Activated naive CD4-positive, alpha-beta T cell treated with anti-CD3 and anti-CD28 coated beads, Interleukin-2, amount 50 U/mL, for 72 hours (primary cell): Measurements from ENCODE around the gene TSC22D1. TPM values are rescaled to one million over a fixed set of nuclear protein-coding genes. Genes with fewer than 3 reads are reported as not detected.
A peak's percentile ranks its signal among the peaks of the same experiment; 100 is the strongest.

Experiments used
- ATAC-seq, 2 donors: fragments of 150-1000 bp; cut with Tn5 transposase; 2 replicates each; pipeline ENCODE4 v1.10.0; 2021; ENCODE audit warnings: mild to moderate bottlenecking in 2 of 2, moderate library complexity in 2 of 2
- DNase-seq, 2 donors: peaks; one replicate each; pipeline ENCODE4 v3.0.0; 2021 to 2022; ENCODE audit warnings: low spot score in 2 of 2
- H3K27ac Mint-ChIP-seq, 2 donors: one replicate each; pipeline ENCODE4 v1.8.0; 2022; ENCODE audit warnings: mild to moderate bottlenecking in 2 of 2, mixed read lengths in 2 of 2
- H3K36me3 Mint-ChIP-seq, 2 donors: one replicate each; pipeline ENCODE4 v1.8.0; 2022; ENCODE audit warnings: mixed read lengths in 2 of 2
- H3K9me3 Mint-ChIP-seq, 2 donors: one replicate each; pipeline ENCODE4 v1.8.0; 2022; ENCODE audit warnings: mixed read lengths in 2 of 2
- total RNA-seq, 2 donors: library from RNA; stranded (reverse); gene quantifications; one replicate each; pipeline ENCODE4 v1.2.3, GENCODE V29; 2022

TSC22D1 gene
- total RNA-seq, 2 donors from 2014 or later: 7.9 to 12.7 TPM

DNA sequence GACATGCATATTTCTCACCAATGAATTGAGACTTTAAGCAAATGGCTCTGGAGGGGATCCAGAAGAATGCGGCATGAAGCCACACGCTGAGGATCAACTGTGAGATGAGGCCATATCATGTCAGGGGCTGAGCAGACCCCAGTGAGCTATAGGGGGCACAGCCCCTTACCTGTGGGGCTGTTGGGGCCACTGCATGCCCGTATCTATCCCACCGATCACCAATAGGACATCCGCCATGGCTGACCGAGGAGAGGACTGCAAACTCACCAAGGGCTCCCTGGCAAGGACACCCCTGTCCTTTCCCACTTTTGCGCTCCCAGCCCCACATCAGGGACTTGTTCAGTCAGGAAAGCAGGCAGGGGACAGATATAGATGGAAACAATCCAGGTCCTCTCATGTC lies 124.5 kb downstream of the TSC22D1 start:
- DNase-seq (no peak), ATAC-seq (no peak)
- H3K36me3 Mint-ChIP-seq: peaks cover 9 to 14% of the 10 kb centered on the region in 2 donors
- H3K27ac Mint-ChIP-seq: no peak overlapping the region
- no peaks in the 10 kb centered on the region for H3K9me3 Mint-ChIP-seq

DNA sequence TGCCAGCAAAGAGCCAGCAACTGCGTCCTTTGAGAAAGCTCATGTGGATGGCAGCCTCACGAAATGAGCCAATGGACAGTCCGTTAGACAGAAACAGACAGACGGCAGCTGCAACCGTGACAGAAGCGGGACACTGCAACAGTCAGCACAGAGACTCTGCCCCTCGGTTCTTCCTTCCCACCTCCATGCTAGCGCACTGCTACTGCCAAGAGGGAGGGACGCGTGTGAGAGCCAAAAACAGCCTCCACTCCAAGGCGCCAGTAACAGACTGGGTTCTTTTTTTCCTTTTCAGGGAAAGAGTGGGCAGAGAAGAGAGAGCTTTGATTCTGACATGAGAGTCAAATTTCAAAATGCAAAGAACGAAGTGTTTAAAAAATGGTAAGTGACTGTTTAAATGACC lies 125.0 kb downstream of the TSC22D1 start:
- peak overlapping the region in 1 of 2 donors; percentile 12 for H3K27ac Mint-ChIP-seq
- no peaks in the 10 kb centered on the region for H3K9me3 Mint-ChIP-seq
- H3K36me3 Mint-ChIP-seq: peaks cover 4 to 9% of the 10 kb centered on the region in 2 donors
- no peak for DNase-seq
- no peak for ATAC-seq

DNA sequence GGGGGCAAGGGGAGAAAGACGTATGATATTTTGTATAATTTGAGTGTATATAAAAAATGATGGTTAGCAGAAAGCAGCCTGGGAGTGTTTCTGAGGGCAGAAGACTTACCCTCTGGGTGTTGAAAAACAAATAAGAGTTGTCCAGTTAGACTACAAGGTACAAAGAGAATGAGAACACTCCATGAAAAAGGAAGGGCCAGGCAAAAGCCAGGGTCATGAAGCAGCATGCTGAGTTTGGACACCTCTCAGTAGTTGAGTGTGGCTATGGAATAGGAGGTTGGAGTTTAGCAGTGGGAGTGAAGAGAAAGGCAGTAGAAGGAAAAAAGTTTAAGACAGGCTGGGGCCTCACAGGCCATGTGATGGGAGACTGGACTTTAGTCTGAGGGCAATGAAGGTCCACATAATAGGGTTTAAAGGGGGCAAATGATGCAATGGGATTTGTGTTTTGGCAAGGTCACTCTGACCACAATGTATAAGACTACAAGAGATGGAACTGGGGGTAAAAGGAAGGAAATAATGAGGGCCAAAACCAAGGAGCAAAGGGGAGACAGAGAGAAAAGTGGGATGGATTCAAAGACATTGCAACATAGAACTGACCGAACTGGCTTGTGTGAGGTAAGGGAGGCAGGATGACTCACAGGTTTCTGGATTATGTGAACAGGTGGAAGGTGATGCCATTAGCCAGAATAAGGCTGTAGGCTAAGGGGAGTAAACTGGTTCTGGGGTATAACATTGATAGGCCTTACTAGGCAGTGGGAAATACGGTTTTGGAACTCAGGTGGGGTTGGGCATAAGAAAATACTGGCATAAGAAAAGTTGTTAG lies 125.9 kb downstream of the TSC22D1 start:
- ATAC-seq: no peak
- H3K27ac Mint-ChIP-seq: peak overlapping the region in 1 of 2 donors; percentile 61

DNA sequence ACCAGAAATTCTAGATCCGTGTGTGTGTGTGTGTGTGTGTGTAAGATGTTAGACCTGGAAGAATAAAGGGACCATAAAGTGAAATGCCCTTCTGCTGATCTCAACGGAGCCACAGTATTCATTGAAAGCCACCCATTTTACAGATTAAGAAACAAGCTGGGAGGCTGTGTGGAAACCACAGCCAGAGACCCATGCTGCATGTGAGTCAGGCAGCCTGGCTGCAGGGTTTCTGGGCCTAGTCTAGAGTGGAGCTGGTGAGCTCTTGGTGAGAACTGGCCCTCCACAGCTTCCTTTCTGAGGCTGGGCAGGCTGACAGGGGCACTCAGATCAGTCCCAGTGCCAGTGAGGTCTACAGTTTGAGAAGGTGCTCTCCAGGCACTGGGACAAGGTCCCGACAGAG lies 127.3 kb downstream of the TSC22D1 start:
- DNase-seq: no peak
- Mint-ChIP-seq H3K27ac (no peak overlapping the region), H3K36me3 (no peaks in the 10 kb centered on the region), H3K9me3 (no peaks in the 10 kb centered on the region)
- no peak for ATAC-seq

More for the DNA sequence above, 125.9 kb downstream of the TSC22D1 start:
- H3K9me3 Mint-ChIP-seq: no peaks in the 10 kb centered on the region
- no peaks in the 10 kb centered on the region for H3K36me3 Mint-ChIP-seq
- no peak for DNase-seq

DNA sequence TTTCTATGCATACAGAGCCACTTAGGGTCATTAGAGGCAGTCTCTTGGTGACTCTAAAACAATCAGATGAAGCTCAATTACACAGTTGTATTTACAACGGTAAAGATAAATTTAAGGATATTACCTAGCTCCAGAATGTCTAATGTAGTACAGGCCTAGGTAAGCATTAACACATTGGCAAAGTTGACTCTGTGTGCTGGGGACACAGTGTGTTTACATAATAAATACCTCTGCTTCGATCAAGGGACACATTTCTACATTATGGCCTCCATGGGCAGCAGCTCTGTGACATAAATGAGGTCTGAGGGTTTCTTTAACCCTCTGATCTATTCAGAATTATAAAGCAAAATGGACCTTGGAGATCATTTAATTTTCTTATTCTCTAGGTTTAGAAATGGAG lies 127.8 kb downstream of the TSC22D1 start:
- Mint-ChIP-seq H3K27ac (no peak overlapping the region), H3K9me3 (no peaks in the 10 kb centered on the region), H3K36me3 (no peaks in the 10 kb centered on the region)
- DNase-seq: no peak
- no peak for ATAC-seq

DNA sequence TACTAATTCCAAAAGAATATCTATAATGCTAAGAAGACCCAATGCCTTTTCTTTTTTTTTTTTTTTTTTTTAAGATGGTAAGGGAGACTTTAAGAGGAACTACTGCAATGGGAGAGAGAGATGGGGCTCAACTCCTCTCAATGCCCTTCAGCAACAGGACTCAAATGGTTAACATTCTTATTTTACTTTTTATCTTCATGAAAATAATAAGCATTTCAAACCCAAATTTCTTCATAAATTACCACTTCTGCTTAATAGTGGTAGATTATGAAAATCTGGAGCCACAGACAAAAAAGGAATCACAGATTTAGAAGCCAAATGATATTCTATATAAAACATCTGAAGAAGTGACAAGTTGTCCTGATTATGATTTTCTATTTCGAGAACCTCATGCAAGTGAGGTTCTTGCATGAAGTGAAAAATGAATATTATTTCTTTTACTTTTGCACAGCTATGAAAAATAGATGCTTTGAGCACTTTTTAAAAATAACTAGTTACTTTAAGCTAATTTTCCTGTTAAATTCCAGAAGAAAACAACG lies 128.3 kb downstream of the TSC22D1 start:
- ATAC-seq (no peak), DNase-seq (no peak)
- H3K27ac Mint-ChIP-seq: no peak overlapping the region
- no peaks in the 10 kb centered on the region for H3K36me3 Mint-ChIP-seq
- no peaks in the 10 kb centered on the region for H3K9me3 Mint-ChIP-seq

DNA sequence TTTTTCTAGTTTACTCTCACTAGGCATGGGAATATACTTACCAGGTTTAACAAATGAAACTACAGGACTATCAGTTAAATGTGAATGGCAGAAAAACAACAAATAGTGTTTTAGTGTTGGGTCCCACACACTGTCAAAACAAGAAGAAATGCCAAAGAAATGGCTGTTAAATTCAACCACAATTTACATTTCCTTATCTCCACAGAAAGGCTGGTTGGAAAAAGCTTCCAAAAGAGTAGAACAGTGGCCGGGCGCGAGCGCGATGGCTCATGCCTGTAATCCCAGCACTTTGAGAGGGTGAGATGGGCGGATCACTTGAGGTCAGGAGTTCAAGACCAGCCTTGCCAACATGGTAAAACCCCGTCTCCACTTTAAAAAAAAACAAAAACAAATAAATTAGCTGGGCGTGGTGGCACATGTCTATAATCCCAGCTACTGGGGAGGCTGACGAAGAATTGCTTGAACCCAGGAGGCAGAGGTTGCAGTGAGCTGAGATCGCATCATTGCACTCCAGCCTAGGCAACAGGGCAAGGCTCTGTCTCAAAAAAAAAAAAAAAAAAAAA lies 136.0 kb downstream of the TSC22D1 start:
- H3K9me3 Mint-ChIP-seq: no peaks in the 10 kb centered on the region
- H3K27ac Mint-ChIP-seq: no peak overlapping the region
- DNase-seq: no peak
- no peaks in the 10 kb centered on the region for H3K36me3 Mint-ChIP-seq
- no peak for ATAC-seq

DNA sequence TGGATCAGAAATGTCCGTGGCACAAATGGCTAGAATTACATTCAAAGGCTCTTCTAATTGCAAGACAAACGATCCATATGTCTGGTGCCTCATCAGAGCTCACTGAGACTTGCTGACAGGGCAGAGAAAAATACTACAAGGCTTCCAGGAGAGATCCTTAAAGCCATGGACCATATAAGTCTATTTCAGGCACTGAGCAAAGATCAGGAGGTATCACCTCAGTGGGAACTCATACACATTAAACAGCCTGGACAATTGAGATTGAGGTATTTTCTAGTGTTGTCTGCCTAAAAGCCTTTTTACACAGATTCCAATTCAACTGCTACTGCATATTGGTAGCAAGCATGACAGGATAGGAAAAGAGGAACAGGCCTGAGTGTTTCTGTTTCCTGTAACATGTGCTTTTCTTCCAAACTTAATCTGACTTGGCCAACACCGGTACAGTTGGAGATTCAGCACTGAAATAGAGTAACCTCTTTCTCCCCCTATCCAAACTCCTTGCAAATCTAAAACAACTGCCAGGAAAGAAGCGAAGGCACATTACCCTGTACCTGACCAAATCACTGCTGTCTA lies 136.6 kb downstream of the TSC22D1 start:
- no peak for ATAC-seq
- H3K36me3 Mint-ChIP-seq: no peaks in the 10 kb centered on the region
- DNase-seq: no peak
- no peaks in the 10 kb centered on the region for H3K9me3 Mint-ChIP-seq
- H3K27ac Mint-ChIP-seq: no peak overlapping the region

DNA sequence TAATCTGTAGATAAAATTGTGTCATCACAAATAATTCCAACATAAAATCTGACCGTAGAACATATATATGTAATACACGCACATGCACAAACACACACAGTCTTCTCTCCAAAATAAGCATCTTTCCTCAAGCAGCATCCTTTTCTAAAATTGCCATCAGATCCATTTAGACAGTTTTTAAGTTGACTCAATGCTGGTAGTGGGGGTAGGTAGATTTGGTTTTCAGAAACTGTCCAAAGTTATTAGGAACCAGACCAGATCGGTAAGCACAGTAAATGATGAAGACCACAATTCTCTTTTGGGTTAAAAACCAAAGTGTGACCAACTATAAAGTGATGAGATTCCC lies 137.9 kb downstream of the TSC22D1 start:
- Mint-ChIP-seq H3K36me3 (no peaks in the 10 kb centered on the region), H3K9me3 (no peaks in the 10 kb centered on the region)
- no peak for DNase-seq

DNA sequence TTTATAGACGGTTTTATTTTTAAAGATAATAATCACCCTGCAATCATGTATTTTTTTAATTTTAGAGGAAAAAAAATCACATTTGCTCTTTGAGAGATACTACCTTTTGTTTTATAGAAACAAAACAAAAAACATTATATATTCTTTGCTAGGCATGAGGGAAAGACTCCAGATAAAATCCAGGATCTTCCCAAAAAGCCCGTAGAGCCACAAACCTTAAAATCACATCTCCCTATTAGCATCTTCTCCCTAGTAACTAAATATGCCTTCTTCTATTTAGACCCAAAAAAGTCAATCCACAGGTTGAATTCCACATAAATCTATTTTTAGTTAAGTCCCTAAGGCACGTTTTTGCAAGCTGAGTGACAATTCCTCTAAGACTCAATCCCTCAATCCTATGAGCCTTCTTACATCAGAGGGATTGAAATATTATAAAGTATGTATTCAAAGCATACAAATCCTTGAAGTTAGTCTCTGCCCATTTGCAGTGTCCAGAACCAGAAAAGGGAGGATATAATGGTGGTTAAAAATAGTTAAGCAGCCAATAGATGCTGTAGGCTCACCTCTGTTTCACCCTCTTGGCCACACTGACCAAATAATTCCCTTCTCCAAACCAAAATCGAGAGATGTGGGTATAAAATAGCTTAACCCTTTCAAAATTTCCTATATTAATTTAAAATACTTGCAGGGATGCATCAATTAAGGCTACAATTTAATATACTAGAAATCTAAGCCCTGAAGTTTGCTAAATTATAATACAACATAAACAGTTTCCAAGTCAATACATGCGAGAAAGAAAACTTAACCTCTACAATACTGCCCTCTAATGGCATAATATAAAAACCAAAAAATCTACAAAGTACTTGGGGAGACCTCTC lies 138.5 kb downstream of the TSC22D1 start:
- ATAC-seq (peak in 1 of 2 donors; percentile 29), DNase-seq (no peak)
- H3K36me3 Mint-ChIP-seq: no peaks in the 10 kb centered on the region
- no peaks in the 10 kb centered on the region for H3K9me3 Mint-ChIP-seq
- H3K27ac Mint-ChIP-seq: no peak overlapping the region

More for the DNA sequence above, 137.9 kb downstream of the TSC22D1 start:
- H3K27ac Mint-ChIP-seq: no peak overlapping the region
- no peak for ATAC-seq

DNA sequence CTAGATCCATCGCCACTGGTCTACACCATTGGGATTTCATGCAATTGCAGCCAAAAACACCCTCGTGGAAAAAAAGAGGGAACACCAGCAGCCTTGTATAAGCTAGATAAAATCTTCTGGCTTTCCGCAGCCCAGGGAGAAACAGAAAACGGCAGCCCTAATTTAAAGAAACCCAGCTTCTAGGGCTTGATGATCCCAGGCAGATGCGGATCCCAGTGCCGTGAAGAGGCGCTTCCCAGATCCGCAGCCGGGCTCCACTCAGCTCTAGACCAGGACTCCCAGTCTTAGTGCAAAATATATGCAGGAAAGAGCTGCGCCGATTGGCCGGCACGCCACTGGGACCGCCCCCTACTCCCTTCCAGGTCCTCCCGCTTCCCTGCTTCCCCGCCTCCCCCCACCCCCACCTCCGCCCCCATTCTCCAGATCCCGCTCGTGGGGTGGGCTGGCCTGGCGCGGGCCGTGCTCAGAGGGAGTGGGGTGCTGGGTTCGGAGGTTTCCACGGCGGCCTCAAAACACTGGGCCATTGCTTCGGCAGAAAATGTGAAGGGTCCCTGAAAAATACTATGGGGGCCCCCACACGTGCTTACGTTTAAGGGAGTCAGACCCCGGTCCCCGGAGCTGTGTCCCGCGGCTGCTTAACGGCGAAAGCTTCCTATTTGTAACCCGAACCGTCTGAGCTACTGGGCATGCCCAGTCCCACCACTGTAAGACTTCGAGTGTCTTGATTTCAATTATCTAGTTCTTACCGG lies 139.4 kb downstream of the TSC22D1 start:
- DNase-seq: peak; percentile 38 to 61
- H3K27ac Mint-ChIP-seq: peak overlapping the region in 1 of 2 donors; percentile 77

DNA sequence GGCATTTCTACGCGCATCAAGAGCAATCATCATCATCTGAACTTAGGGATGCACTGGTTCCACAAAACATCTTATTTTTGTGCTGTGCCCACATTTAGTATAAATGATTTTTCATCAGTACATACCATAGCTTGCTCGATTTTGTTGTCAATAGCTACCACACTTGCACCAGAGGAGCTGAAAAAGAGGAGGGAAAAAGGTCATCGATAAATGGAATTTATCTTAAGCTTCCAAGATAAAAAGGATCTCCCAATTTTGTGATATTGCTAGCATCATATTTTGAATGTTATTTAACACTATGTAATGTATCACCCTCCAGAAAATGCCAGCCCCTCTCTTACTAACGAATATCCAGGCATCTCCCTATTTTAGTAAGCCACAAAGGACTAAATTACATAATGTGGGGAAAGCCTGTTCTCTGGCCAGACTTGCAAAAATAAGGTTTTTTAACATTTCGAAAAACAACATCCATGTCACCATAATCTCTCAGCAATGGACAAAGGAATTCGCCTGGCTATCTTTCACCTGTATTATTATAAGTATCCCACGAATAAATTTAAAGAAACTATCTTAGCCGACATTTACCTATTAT lies 140.1 kb downstream of the TSC22D1 start:
- no peaks in the 10 kb centered on the region for H3K36me3 Mint-ChIP-seq
- no peak for ATAC-seq
- peak overlapping the region; percentile 77 to 78 for H3K27ac Mint-ChIP-seq

More for the DNA sequence above, 139.4 kb downstream of the TSC22D1 start:
- Mint-ChIP-seq H3K9me3 (no peaks in the 10 kb centered on the region), H3K36me3 (no peaks in the 10 kb centered on the region)
- ATAC-seq: peak; percentile 56 to 65

DNA sequence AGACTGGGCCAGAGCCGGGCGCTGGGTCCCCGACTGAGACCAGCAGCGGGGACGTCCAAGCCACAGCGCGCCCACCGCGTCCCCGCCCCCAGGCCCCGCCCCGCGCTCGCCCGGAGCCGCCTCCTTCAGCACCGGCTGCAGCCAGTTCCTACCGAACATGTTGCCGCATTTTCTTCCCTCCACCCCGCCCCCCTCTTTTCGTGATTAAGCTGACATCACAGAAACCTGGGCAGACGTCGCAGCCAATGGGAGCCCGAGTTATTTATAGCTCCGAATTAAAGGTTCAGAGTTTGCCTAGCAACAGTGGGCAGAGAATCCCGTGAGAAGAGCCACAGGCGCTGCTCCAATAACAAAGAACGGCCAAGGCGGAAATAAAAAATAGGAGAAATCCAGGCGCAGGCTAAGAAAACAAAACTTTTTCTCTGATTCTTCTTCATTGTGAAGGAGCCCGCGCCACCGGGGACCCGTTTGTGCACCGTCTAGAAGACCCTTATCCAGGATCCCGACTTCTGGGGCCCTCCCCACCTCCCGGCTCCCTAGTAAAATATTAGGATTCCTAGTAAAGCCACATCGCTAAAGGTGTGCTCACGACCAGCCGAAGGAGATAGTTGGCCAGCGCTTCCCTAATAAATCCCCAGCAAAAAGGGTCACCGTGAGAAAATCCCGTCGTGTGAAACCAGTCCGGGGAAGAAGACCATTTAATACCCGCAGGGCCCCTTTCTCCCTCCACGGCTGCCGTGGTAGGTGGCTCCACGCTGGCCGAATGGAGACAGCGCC lies 140.8 kb downstream of the TSC22D1 start:
- H3K27ac Mint-ChIP-seq: peak overlapping the region; percentile 77 to 78
- no peaks in the 10 kb centered on the region for H3K36me3 Mint-ChIP-seq
- peak; percentile 82 to 86 for ATAC-seq
- no peaks in the 10 kb centered on the region for H3K9me3 Mint-ChIP-seq
- peak; percentile 64 to 73 for DNase-seq

More for the DNA sequence above, 140.1 kb downstream of the TSC22D1 start:
- DNase-seq: no peak
- no peaks in the 10 kb centered on the region for H3K9me3 Mint-ChIP-seq

DNA sequence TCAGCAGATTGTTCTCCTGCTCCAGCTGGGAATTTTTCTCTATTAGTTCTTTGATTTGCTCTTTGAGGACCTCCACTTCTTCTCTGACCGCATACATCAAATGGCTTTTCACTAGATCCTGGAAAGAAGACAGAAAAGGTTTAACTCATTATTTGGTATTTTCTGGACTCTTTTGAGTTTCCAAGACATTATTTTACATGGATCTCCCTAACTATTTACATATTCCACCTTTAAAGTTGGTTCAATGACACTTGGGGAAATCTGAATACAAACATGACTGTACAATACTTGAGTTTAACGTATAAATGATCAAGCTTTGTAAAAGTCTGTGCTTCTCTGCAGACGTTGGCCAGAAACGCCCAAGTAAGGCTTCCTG lies 141.4 kb downstream of the TSC22D1 start:
- Mint-ChIP-seq H3K9me3 (no peaks in the 10 kb centered on the region), H3K27ac (peak overlapping the region in 1 of 2 donors; percentile 77), H3K36me3 (no peaks in the 10 kb centered on the region)
- DNase-seq: no peak
- no peak for ATAC-seq
